ENCODE data around the gene FAM53A. TPM values are rescaled to one million over a fixed set of nuclear protein-coding genes. Genes with fewer than 3 reads are reported as not detected.

FAM53A gene
- polyA plus RNA-seq (ENCODE audit: insufficient read length): 2.0 TPM

GRCh38 chr4:1683736-1684505 lies at the start of gene FAM53A:
FAM53A (minus strand) TSS chr4:1684313; CDS start chr4:1668741, 15,572 bp downstream.
- DNase-seq (ENCODE audit: low read depth): peak; percentile 35

- no peak for DNase-seq (ENCODE audit: low read depth)
Observed at GRCh38 chr4:1732911-1733310, 48.8 kb upstream of the FAM53A start.

GRCh38 chr4:1731180-1731579 lies 47.1 kb upstream of the FAM53A start:
- no peak for DNase-seq (ENCODE audit: low read depth)

GRCh38 chr4:1730532-1731135 lies 46.5 kb upstream of the FAM53A start:
- no peak for DNase-seq (ENCODE audit: low read depth)

GRCh38 chr4:1728061-1728980 lies 44.2 kb upstream of the FAM53A start:
- no peak for DNase-seq (ENCODE audit: low read depth)

GRCh38 chr4:1727117-1728031 lies 43.3 kb upstream of the FAM53A start:
- DNase-seq (ENCODE audit: low read depth): no peak

- DNase-seq (ENCODE audit: low read depth): peak; percentile 57
Observed at GRCh38 chr4:1726146-1726934, 42.2 kb upstream of the FAM53A start.

GRCh38 chr4:1725521-1725920 lies 41.4 kb upstream of the FAM53A start:
- DNase-seq (ENCODE audit: low read depth): no peak

- no peak for DNase-seq (ENCODE audit: low read depth)
Observed at GRCh38 chr4:1723131-1723801, 39.2 kb upstream of the FAM53A start.

- DNase-seq (ENCODE audit: low read depth): no peak
Observed at GRCh38 chr4:1722551-1723118, 38.5 kb upstream of the FAM53A start.

- no peak for DNase-seq (ENCODE audit: low read depth)
Observed at GRCh38 chr4:1721666-1722550, 37.8 kb upstream of the FAM53A start.

- DNase-seq (ENCODE audit: low read depth): peak; percentile 80
Observed at GRCh38 chr4:1721003-1721665, 37.0 kb upstream of the FAM53A start, which contains the start of the genes TACC3 and TMEM129. TACC3 (plus strand) TSS chr4:1721521; CDS start chr4:1723422, 1,901 bp downstream. TMEM129 (minus strand) TSS chr4:1721323; CDS start chr4:1720837, 486 bp downstream.

GRCh38 chr4:1720163-1720983 lies 36.3 kb upstream of the FAM53A start:
- no peak for DNase-seq (ENCODE audit: low read depth)

- no peak for DNase-seq (ENCODE audit: low read depth)
Observed at GRCh38 chr4:1718095-1718850, 34.2 kb upstream of the FAM53A start.

- DNase-seq (ENCODE audit: low read depth): no peak
Observed at GRCh38 chr4:1717129-1718094, 33.3 kb upstream of the FAM53A start.

All from forelimb muscle (tissue), 1 donor.